Measurements from ENCODE around the gene IGF2R.

DNA sequence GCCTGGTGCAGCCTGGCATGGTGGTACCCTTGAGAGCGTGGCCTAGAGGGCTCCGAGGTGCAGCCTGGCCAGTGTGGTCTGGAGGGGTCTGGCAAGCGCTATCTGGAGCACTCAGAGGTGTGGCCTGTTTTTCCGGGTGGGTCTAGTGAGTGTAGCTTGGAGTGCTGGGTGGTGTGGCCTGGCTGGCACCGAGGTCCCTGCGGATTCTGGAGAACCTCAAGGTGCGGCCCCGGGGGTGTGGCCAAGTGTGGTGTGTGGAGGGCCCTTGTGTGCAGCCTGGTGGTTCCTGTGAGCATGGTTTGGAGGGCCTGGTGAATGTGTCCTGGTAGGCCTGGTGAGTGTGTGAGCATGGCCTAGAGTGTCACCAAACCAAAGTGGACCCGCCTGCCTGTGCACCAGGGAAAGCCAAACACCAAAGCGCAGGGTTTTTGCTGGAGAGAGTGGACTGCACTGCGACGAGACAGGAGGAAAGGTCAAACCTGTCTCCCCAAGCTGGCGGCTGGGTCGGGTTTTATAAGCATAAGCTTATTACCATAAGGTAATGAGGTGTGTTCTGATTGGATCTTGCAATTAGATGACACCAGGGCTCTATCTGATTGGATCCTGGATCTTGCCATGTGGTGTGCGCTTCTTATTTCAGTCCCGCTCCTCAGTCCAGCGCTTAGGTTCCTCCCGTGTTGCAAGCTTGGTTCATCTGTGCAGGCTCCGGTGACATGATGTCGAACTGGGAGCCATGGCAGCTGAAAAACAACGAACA lies 35.7 kb downstream of the IGF2R start:
- TF ChIP-seq, protein P1, sequence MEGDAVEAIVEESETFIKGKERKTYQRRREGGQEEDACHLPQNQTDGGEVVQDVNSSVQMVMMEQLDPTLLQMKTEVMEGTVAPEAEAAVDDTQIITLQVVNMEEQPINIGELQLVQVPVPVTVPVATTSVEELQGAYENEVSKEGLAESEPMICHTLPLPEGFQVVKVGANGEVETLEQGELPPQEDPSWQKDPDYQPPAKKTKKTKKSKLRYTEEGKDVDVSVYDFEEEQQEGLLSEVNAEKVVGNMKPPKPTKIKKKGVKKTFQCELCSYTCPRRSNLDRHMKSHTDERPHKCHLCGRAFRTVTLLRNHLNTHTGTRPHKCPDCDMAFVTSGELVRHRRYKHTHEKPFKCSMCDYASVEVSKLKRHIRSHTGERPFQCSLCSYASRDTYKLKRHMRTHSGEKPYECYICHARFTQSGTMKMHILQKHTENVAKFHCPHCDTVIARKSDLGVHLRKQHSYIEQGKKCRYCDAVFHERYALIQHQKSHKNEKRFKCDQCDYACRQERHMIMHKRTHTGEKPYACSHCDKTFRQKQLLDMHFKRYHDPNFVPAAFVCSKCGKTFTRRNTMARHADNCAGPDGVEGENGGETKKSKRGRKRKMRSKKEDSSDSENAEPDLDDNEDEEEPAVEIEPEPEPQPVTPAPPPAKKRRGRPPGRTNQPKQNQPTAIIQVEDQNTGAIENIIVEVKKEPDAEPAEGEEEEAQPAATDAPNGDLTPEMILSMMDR (IDR thresholded peaks at IDR 0.05), result no peak
- no peak for TF ChIP-seq POLR2A (IDR thresholded peaks at IDR 0.05)

All from lower leg skin (tissue), 3 donors.